Left lung (tissue), 10 donors: Measurements from ENCODE around the gene LRRC8B. TPM values are rescaled to one million over a fixed set of nuclear protein-coding genes. Genes with fewer than 3 reads are reported as not detected.
A peak's percentile ranks its signal among the peaks of the same experiment; 100 is the strongest.

Source experiments
- ATAC-seq: fragments of 200-7000 bp; cut with Tn5 transposase; one replicate; pipeline ENCODE4 v1.9.1; 2020; ENCODE audit warnings: moderate library complexity
- DNase-seq, 4 donors: peaks; one replicate each; pipeline ENCODE4 v3.0.0-alpha.2; 2013 to 2020
- H3K27ac ChIP-seq, 2 donors: fragments of 200-600 bp; sonication (generic) in 1 of 2; one replicate each; pipeline versions ENCODE4 v1.5.0 to v1.8.0; 2020 to 2021
- H3K27me3 ChIP-seq, 2 donors: fragments of 200-600 bp; sonication (generic) in 1 of 2; one replicate each; pipeline versions ENCODE4 v1.5.0 to v1.8.0; 2020 to 2021
- H3K36me3 ChIP-seq, 2 donors: fragments of 200-600 bp; sonication (generic) in 1 of 2; one replicate each; pipeline versions ENCODE4 v1.5.0 to v1.8.0; 2020 to 2021
- H3K4me1 ChIP-seq, 2 donors: fragments of 200-600 bp; one replicate each; pipeline ENCODE4 v1.8.0; 2021
- H3K4me3 ChIP-seq, 2 donors: fragments of 200-600 bp; sonication (generic) in 1 of 2; one replicate each; pipeline versions ENCODE4 v1.5.0 to v1.8.0; 2020 to 2021; ENCODE audit warnings: mild to moderate bottlenecking in 1 of 2
- H3K9me3 ChIP-seq, 2 donors: fragments of 200-600 bp; sonication (generic) in 1 of 2; one replicate each; pipeline versions ENCODE4 v1.5.0 to v1.8.0; 2020 to 2021
- intact Hi-C, 2 donors: fragments of 100-400 bp; cut with DNase I; formaldehyde crosslinking; loops; one replicate each; pipeline versions ENCODE4 v1.11.2 to v1.14.2; 2022
- polyA plus RNA-seq, 6 donors: library from polyadenylated mRNA; unstranded; fragments of 120-200 nt; gene quantifications; one replicate each; pipeline ENCODE4 v1.2.1, GENCODE V29; 2013; ENCODE audit not compliant: insufficient read length in 6 of 6
- total RNA-seq, 2 donors: library from RNA; stranded (reverse); fragmentation: NEBNext Ultra II Directional; extraction: Animal tissue kit (Norgen Biotek cat#: 25700); gene quantifications; one replicate each; pipeline ENCODE4 v1.2.1, GENCODE V29; 2021
- TF ChIP-seq, protein P1 (sequence below), 2 donors: fragments of 200-600 bp; sonication (generic) in 1 of 2; IDR thresholded peaks; one replicate each; pipeline versions ENCODE4 v1.5.0 to v1.8.0; 2021; ENCODE audit warnings: antibody characterized with exemption in 2 of 2
- donor health status: DM: no; HTN: yes; CAD: no.
- donor health status: DM: no; HTN: no; CAD: no.

Gene LRRC8B
- total and polyA plus RNA-seq, 8 donors, result 8.9 to 22.5 (median 10.4) TPM

DNA sequence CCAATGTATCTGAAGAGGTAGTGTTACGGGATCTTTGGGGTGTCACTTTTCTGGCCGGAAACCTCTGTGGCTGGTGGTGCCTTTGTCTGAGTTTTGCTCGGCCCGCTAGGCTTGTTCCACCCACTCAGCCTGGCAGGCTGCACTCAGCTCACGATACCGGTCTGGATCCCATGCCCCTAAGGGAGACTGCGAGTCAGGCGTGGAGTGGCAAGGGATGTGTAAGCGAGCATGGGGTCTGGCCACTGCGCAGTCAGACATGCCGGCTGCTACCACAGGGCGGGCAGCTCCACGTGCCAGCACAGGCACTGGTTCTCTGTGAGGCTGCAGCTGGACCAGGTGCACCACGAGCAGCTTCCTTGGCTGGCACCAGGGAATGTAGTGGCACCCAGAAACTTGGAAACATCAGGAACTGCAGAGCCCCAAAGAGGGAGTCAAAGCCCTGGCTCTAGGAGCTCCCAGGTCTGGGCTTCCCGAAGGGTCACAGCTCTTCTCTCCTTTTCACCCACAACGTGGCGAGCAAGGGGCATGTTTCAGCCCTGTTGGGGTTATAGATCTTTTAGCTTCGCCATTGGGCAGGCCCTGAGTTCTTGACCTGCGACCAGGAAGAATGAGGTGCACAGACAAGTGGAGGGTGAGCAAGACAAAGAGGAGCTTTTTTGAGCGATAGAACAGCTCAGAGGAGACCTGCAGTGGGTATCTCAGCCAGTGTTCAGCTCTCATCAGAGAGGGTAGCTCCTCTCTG, 84.5 kb downstream of the LRRC8B start:
- DNase-seq, result peak in 1 of 4 donors; percentile 67
- intact Hi-C loops, result no loop called here
- Histone ChIP-seq H3K4me1 (peaks cover 8 to 14% of the 10 kb centered on the region in 2 donors), H3K4me3 (no peak overlapping the region), H3K27me3 (no peaks in the 10 kb centered on the region), H3K27ac (peak overlapping the region in 1 of 2 donors; percentile 39), H3K36me3 (no peaks in the 10 kb centered on the region), H3K9me3 (no peaks in the 10 kb centered on the region)
- TF ChIP-seq, protein P1, sequence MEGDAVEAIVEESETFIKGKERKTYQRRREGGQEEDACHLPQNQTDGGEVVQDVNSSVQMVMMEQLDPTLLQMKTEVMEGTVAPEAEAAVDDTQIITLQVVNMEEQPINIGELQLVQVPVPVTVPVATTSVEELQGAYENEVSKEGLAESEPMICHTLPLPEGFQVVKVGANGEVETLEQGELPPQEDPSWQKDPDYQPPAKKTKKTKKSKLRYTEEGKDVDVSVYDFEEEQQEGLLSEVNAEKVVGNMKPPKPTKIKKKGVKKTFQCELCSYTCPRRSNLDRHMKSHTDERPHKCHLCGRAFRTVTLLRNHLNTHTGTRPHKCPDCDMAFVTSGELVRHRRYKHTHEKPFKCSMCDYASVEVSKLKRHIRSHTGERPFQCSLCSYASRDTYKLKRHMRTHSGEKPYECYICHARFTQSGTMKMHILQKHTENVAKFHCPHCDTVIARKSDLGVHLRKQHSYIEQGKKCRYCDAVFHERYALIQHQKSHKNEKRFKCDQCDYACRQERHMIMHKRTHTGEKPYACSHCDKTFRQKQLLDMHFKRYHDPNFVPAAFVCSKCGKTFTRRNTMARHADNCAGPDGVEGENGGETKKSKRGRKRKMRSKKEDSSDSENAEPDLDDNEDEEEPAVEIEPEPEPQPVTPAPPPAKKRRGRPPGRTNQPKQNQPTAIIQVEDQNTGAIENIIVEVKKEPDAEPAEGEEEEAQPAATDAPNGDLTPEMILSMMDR (IDR thresholded peaks at IDR 0.05), result no peak
- no peak for ATAC-seq

DNA sequence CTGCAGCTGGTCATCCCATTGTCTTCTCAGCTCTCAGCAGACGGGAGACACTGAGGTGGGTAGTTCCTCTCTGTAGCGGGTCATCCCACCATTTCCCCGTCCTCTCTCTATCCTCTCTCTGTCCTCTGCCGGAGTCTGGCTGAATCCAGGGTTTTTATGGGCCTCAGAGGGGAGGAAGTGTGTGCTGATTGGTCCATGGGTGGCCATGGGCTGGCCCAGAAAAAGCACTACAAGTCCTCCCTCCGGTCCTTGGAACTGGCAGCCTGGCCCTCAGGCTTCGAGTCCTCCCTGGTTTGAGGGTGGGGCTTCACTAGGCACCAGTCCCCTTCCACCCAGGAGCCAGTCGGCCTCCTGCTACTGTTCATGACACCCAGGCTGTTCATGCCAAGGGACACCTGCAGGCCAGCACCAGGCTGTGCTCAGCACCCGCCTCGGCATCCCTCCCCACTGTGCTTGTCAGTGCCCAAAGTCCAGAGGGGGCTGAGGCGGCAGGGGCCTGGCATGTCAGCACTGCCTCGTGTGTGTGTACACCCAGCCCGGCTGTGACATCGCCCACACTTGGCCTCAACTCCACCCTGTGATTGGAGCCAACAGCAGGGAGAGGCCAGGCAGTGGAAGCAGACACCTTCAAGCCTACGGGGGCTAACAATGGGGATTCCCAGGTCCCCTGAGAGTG, 85.3 kb downstream of the LRRC8B start:
- H3K4me3 ChIP-seq, result no peak overlapping the region
- intact Hi-C loops, result no loop called here
- H3K36me3 ChIP-seq, result no peaks in the 10 kb centered on the region
- no peaks in the 10 kb centered on the region for H3K9me3 ChIP-seq
- no peak overlapping the region for H3K27ac ChIP-seq
- H3K27me3 ChIP-seq, result no peaks in the 10 kb centered on the region
- TF ChIP-seq, protein P1 (IDR thresholded peaks at IDR 0.05), result no peak
- ATAC-seq, result no peak
- H3K4me1 ChIP-seq, result peaks cover 8 to 14% of the 10 kb centered on the region in 2 donors
- peak in 1 of 4 donors; percentile 68 for DNase-seq

DNA sequence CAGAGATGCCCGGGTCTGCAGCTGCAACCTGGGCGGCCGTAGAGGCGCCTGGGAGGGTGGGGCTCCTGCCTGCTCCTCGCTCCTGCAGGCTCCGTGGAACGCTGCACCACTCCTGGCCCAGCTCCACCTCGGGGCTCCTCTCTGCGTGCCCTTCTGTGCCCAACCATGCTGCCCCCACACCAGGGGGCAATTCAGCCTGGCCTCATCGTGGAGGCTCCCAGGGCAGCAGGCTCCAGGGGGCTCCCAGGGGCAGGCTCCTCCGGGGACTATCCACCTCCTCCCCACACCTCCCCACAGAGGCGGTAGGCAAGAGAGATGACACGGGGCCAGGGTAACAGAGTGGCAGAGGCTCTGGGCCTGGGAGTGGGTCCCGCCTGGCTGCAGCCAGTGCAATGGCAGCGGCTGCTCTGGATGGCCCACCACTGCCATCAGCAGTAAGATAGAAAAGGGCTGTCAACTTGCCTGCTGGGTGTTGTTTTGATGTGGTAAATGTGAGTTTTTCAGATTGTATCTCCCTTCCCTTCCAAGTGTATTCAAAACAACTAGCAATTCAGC, 85.9 kb downstream of the LRRC8B start:
- Histone ChIP-seq H3K4me3 (no peak overlapping the region), H3K27me3 (no peaks in the 10 kb centered on the region), H3K9me3 (no peaks in the 10 kb centered on the region), H3K36me3 (no peaks in the 10 kb centered on the region), H3K27ac (no peak overlapping the region), H3K4me1 (peaks cover 5 to 11% of the 10 kb centered on the region in 2 donors)
- DNase-seq (peak in 1 of 4 donors; percentile 75), ATAC-seq (no peak)
- intact Hi-C loops, result no loop called here
- TF ChIP-seq, protein P1 (IDR thresholded peaks at IDR 0.05), result no peak

DNA sequence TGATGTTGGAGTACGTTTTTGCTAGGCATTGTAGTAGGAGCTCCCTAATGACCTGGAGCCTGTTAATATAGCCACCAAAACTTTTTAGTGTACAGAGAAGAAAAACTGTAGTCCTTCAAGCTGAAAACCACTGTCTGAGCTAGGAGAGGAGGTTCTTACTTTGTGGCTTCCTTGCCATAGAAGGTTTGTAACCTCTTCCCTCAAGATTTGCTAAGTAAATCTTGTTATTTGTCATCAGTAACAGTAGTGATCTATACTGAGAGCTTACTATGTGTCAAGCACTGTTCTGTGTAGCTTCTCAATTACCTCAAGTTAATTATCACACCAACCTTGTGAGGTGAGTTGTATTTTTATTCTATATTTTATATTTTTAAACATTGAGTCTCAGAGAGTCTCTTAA, 87.1 kb downstream of the LRRC8B start:
- no peak overlapping the region for H3K27ac ChIP-seq
- intact Hi-C loops, result no loop called here
- no peaks in the 10 kb centered on the region for H3K36me3 ChIP-seq
- ATAC-seq, result no peak
- peaks cover 0 to 5% of the 10 kb centered on the region in 2 donors for H3K4me1 ChIP-seq
- H3K4me3 ChIP-seq, result no peak overlapping the region
- TF ChIP-seq, protein P1 (IDR thresholded peaks at IDR 0.05), result no peak
- no peaks in the 10 kb centered on the region for H3K9me3 ChIP-seq
- H3K27me3 ChIP-seq, result no peaks in the 10 kb centered on the region
- no peak for DNase-seq

DNA sequence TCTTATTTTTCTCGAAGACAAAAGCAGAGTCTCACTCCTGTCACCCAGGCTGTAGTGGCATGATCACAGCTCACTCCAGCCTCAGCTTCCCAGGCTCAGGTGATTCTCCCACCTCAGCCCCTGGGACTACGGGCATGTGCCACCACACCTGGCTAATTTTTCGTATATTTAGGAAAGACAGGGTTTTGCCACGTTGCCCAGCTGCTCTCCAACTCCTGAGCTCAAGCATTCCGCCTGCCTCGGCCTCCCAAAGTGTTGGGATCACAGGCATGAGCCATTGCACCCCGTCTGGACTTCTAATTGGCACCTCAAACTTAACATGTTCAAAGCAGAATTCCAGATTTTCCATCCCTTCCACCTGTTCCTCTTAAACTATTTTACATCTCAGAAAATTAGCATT, 89.3 kb downstream of the LRRC8B start:
- TF ChIP-seq, protein P1 (IDR thresholded peaks at IDR 0.05), result no peak
- Histone ChIP-seq H3K27ac (no peak overlapping the region), H3K4me3 (no peak overlapping the region), H3K4me1 (no peaks in the 10 kb centered on the region), H3K27me3 (no peaks in the 10 kb centered on the region), H3K36me3 (no peaks in the 10 kb centered on the region), H3K9me3 (peaks cover 0 to 5% of the 10 kb centered on the region in 2 donors)
- intact Hi-C loops, result no loop called here
- DNase-seq, result no peak
- no peak for ATAC-seq
